ENCODE results near the gene RAB36.

RAB36 gene

DNA sequence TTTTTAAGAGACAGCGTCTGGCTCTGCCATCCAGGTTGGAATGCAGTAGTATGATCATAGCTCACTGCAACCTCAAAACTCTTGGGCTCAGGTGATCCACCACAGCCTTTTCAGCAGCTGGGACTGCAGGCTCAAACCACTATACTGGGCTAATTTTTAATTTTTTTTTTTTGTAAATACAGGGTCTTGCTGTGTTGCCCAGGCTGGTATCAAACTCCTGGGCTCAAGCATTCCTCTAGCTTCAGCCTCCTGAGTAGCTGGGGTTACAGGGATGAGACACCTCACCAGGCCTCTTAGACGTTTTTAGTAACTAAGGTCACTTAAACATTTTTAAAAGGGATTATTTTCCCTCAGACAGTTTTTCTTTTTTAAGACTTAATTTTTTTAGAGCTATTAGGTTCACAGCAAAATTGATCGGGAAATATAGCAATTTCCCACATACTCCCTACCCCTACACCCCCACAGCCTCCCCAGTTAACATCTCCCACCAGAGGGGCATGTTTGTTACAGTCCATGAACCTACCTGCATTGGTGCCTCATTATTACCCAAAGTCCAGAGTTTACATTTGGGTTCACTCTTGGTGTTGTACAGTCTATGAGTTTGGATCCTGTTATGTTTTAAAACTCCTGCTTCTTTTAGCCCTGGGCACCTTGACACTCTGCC is 39.0 kb downstream of the RAB36 start:
- no peak for DNase-seq

GRCh38 chr22:23184764-23185113 is 39.5 kb downstream of the RAB36 start:
- DNase-seq = no peak

DNA sequence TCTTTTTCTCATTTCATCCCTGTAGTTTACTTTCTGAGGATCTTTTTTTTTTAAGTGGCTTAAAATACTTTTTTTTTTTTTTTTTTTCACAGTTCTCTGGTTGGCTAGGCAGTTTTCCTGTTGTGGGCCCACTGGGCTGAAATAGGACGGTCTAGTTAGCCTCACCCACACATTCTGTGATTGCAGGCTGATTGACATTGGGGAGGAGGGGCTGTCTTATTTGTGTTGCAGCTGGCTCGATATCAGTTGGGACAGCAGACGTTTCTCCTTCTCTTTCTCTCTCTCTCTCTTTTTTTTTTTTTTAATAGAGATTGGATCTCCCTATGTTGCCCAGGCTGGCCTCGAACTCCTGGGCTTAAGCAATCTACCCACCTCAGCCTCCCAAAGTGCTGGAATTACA is 41.9 kb downstream of the RAB36 start:
- DNase-seq = no peak

GRCh38 chr22:23187871-23188700 is 42.8 kb downstream of the RAB36 start:
- no peak for DNase-seq

DNA sequence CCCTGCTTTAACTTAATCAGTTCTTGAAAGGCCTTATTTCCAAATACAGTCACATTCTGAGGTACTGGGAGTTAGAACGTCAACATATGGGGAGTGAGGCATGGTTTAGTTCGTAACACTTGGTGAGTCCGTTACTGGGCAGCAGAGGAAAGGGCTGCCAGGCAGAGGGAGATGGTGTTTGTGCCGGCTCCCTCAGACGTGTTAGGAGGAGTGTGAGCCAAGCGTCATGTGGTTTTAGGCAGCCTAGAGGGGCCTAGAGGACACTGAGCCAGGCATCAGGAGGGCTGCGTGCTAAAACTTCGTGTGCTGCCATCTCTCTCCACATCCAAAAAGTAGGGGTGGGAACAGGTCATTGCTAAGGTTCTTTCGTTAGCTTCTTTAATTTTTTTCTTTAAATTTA is 45.2 kb downstream of the RAB36 start:
- no peak for DNase-seq

- no peak for DNase-seq
Observed at GRCh38 chr22:23192133-23192532, 46.9 kb downstream of the RAB36 start.

DNA sequence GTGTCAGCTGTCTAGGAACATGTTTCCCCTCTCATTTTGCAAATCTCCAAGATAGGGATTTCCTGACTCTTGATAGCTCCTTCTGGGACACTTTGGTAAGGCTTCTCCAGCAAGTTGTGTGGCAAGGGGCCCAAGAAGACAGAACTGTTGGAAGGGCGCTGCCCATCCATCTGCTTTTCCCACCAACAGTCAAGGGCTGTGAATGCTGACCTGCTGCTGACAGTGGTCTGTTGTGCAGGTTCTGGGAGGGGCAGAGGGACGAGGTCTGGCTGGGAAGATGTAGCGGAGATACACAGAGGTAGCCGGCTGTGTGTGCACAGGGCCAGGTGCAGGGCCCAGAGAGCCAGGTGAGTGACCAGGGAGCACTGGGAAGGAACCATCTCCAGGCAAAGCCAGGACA is 47.3 kb downstream of the RAB36 start:
- DNase-seq = no peak

DNA sequence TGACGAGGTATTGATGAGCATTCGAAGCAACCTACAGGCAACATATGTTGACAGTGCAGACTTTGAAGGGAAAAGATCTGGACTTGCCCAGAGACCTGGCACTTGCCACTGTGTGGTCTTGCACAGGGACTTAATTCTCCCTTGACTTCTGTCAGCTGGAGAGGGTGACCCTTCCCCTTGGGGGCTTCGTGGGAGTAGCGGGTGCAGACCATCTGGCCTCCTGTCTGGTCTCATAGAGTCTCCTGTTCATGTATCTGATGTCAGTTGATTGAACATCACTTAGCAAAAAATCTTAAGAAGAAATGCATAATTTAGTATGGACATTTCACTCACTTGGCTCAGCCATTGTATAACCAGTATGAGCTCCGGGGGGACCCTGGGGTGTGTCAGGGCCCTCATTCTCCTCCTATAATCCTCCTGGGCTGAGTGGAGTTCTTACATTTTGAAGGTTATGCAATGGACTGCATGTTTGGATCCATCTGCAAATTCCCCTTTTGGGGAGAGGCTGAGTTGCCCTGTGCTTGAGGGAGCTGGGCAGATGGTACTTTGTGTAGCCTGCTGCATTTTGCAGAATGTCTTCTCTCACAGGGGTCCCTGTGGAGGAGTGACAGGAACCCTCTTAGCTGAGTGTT is 48.0 kb downstream of the RAB36 start:
- DNase-seq = no peak

DNA sequence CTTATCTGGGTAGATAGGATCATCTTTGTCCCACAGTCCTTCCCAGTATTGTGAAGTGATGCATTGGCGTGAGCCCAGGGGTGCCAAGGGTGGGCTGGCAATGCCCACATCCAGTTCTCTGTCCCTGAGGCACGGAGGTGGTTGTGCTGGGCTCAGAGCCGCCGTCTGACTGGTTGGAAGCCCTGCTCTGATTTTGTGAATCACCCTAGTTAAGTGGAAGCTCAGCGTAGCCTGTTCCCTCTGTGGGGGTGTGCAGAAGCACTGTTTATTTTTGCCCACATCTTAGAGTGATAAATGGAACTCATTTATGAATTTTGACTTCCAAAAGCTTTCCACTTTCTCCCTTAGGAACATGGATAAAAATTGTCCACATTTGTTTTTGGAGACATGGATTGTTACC is 48.6 kb downstream of the RAB36 start:
- no peak for DNase-seq

GRCh38 chr22:23196165-23196564 is 50.9 kb downstream of the RAB36 start:
- no peak for DNase-seq

DNA sequence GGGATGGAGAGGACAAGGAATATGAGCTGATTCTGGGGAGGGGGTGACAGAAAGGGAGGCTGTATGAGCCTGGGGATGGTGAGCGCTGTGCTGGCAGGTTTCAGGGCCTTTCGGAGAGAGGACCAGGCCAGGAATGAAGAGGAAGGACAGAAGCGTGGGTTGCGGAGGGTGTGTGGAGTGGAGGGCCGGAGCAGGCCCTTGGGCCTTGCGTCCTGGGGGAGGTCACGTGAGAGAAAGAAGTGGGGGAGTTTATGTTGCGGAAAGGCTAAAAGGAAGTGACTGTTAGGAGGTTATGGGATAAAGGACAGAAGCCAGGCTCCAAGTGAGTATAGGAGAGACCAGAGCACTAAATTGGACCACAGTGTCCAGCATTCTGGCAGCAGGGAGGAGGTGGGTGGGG is 52.6 kb downstream of the RAB36 start:
- DNase-seq = no peak

DNA sequence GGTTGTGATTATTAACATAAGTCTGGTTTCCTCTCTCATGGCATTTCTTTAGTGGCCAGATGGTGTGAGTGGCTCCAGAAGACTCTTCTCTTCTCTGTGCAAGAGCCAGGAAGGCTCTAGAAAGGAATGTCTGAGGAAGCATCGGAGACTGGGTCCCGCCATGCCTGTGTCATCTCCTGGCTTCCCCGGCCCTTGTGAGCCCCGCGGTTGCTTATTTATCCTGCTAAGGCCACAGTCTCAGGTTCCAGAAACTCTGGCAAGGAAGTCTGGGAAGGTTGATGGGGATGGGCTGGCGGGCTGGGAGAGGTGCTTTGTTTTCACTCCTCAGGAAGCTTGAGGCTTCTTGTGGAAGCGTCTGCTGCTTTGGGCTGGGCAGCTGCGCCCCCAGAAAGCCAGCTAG is 53.9 kb downstream of the RAB36 start:
- DNase-seq = no peak

DNA sequence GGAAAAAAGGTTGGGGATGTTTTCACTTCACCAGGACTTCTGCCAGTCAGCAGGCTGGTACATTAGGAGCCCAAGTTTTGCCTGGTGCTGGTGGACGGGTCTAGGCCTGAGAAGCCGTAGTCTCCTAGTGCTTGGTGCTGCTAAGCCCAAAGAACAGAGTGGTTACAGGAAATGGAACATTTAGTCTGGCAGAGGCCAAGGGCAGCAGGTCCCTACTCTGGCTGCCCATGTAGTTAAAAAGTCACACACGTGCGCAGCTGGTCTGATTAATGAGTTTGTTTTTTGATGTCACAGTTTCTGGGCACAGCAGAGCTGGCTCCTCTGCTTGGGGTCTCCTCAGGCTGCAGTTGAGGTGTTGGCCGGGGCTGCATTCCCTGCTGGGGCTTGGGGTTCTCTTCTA is 55.6 kb downstream of the RAB36 start:
- DNase-seq = no peak

DNA sequence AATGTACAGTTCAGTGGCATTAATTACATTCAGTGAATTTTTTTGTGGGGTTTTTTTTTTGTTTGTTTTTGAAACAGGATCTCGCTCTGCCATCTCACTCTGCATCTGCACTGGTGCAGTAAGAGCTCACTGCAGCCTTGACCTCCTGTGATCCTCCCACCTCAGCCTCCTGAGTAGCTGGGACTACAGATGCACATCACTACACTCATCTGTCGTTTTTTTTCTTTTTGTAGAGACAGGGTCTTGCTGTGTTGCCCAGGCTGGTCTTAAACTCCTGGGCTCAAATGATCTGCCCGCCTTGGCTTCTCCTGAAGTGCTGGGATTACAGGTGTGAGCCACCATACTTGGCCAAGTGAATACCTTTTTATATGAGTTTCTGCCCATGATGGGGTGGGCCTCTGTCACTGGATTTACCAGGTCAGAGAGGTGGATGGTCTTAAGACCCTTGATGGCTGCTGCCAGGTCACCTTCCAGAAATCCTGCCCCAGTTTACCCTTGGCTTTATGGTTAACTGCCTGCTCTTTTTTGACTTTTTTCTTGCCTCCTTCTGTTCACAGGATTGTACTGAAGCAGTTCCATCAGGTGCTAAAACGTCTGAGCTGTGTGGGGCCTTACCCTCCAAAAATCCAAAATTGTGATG is 57.7 kb downstream of the RAB36 start:
- DNase-seq = no peak

DNA sequence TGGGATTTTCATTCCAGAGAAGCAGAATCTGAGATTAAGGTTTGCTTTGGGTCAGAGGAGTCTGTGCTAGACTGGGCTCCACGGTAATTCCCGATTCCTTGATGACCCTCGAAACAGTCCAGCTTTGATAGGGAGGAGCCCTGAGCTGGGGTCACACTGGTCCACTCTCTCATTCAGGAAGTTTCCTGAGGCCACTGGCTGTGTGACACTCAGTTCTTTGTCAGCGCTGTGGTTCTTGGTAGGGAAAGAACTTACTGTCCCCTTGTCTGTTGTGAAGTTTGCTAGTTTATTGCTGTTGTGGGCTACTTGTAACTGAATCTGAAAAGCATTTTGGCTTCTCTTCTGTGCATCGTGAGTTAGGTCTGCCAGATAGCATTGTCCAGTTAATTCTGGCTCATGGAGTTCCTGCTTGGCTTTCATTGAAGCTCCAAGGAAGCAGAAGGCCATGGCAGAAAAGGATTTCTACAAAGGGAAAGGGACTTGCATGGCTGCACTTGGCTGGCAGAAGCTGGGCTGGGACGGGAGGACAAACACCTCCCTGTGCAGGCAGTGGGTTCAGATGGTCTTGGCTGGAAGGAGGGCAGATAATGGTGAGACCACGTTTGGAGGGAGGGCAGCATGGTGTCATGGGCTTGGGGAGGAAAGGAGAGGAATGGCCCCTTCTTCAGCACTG is 58.3 kb downstream of the RAB36 start:
- DNase-seq = no peak

GRCh38 chr22:23204125-23204488 is 58.8 kb downstream of the RAB36 start:
- DNase-seq = no peak

DNA sequence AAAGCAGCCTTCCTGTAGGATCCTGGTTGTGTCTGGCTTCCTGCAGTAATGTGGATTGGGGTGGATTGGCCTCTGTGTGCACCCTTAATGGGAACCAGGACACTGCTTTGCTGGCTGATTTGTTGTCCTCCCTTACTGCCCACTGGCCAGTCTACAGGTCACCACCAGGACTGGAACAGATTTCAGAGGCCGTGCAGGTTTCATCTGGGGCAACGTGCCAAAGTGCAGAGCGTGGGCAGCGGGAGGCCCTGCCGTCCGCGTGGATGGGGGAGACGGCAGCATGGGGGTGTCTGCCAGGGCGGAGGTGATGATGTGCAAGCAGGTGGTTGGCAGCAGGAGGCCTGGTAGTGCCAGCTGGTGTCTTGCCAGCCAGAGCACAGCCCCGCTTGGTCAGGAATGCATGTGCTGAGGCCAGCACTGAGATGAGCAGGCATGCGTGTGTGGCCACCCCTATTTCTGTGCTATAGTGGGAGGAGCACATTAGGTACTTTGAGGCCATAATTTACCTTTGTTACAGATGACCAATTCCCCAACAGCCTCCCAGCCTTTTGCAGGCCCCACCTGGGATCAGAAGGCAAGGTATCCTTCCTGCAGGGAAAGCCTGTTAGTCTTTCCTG is 59.4 kb downstream of the RAB36 start:
- no peak for DNase-seq

DNA sequence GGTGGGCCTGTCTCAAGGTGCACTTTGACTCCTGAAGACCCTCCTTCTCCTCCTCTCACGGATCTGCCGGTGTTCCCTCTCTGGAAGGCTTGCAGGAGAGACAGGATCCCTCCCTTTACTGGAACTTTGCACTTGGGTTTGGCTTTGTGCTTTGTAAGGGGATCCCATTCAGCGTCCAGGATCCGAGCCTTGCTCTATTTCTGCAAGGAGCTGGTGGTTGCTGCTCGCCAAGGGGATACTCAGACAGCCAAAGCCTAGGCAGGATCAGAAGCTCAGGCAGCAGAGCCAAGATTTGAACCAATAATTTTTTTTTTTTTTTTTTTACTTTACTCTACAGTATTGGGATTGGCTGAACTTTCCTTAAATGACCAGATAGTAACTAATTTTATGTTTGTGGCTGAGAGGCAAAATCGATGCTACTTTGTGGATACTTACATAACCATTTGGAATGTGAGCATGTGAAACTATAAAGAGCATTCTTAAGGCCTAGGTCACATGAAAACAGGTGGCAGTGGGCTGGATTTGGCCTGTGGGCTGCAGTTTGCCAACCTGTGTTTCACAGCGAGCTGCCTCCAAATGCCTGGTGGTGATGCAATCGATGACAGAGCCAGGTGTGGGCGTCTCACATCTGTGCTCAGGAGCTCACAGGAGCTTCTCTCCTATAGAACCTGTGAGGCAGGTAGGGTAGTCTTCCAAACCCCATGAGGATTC is 60.2 kb downstream of the RAB36 start:
- DNase-seq = no peak

GRCh38 chr22:23206915-23207314 is 61.6 kb downstream of the RAB36 start:
- DNase-seq = no peak

DNA sequence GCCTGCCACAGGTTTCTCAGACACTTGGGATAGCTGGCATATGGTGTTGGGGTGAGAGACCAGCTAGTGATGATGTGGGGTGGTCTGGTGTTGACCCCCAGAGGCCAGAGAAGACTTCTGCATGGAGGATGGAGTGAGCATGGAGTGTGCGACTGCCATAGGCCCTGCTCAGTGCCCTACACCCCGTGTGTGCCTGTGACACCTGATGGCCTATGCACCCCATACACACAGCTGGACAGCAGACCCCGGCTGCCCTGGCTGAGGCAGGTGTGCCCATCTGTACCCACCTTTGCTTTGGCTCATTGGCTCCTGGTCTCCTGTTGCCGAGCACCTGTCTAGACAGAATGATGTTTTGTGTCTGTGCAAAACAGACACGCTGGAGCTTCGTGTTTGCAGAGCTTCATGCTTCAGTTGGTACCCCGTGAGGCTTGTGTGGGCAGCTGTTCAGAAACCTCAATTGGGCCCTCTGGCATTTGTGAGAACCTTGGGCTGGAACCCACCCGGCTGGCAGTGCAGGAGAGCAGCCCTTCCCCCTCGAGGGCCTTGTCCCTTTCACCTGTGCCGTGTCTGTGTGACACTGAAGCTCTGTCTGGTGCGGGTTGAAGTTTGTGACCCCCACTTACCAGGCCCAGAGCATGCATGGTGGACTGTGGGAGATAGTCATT is 62.6 kb downstream of the RAB36 start:
- peak; percentile 16 to 48 for DNase-seq

DNA sequence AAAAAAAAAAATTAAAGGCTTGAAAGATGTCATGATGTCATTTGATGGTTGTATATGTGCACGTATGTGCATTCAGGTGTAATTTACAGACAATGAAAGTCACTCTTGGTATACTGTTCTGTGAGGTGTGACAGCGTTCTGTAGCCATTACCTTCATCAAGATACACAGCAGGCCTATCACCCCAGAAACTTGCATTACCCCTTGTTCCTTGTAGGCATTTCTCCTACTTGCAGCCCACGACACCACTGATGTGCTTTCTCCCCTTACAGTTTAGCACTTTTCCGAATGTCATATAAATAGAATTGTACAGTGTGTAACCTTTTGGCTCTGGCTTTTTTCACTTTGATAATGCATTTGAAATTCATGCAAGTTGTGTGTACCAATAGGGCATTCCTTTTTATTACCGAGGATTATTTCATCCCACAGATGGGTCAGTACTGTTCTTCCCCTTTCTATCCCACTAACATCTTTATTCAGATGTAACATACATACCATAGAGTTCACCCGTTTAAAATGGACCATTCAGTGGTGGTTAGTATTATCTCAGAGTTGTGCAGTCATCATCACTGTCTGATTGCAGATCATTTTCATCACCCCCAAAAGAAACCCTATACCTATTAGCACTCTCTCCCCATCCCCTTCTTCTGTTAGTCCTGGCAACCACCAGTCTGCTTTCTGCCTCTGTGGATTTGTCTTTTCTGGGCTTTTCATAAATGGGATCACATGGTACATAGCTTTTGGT is 65.3 kb downstream of the RAB36 start:
- no peak for DNase-seq

All from NCI-H187 (cell line).